ENCODE results near the gene SYCE1L. TPM values are rescaled to one million over a fixed set of nuclear protein-coding genes. Genes with fewer than 3 reads are reported as not detected.

The SYCE1L gene
- total and polyA plus RNA-seq, 5 donors from 2014 or later, result 1.2 to 15.8 (median 3.3) TPM

- Histone ChIP-seq H3K27me3 (ENCODE audit: control insufficient read depth, insufficient read depth, low read length) (no peaks in the 10 kb centered on the region), H3K4me3 (ENCODE audit: low read depth, low read length) (no peak overlapping the region), H3K27ac (ENCODE audit: insufficient read depth, low read length, poor library complexity, severe bottlenecking) (no peak overlapping the region), H3K36me3 (ENCODE audit: control insufficient read depth, insufficient read depth, low read length) (no peaks in the 10 kb centered on the region), H3K4me1 (ENCODE audit: control insufficient read depth, insufficient read depth, low read length, poor library complexity, severe bottlenecking) (no peaks in the 10 kb centered on the region), H3K9me3 (ENCODE audit: control insufficient read depth in 2 of 2, low read length in 2 of 2) (no peaks in the 10 kb centered on the region)
- Mint-ChIP-seq H3K36me3 (no peaks in the 10 kb centered on the region), H3K4me3 (no peak overlapping the region), H3K9me3 (no peaks in the 10 kb centered on the region), H3K27ac (no peak overlapping the region), H3K4me1 (peaks cover 0 to 3% (median under 1%) of the 10 kb centered on the region in 4 donors), H3K27me3 (no peaks in the 10 kb centered on the region)
- DNase-seq (no peak), ATAC-seq (ENCODE audit: low read depth in 2 of 2) (no peak)
Measured at GRCh38 chr16:77220427-77220826, 21.2 kb downstream of the SYCE1L start.

GRCh38 chr16:77221482-77221881 is 22.3 kb downstream of the SYCE1L start:
- H3K4me3 Mint-ChIP-seq, result no peak overlapping the region
- Histone ChIP-seq H3K4me3 (ENCODE audit: low read depth, low read length) (no peak overlapping the region), H3K27me3 (ENCODE audit: control insufficient read depth, insufficient read depth, low read length) (no peaks in the 10 kb centered on the region), H3K27ac (ENCODE audit: insufficient read depth, low read length, poor library complexity, severe bottlenecking) (no peak overlapping the region), H3K36me3 (ENCODE audit: control insufficient read depth, insufficient read depth, low read length) (no peaks in the 10 kb centered on the region), H3K9me3 (ENCODE audit: control insufficient read depth in 2 of 2, low read length in 2 of 2) (no peaks in the 10 kb centered on the region), H3K4me1 (ENCODE audit: control insufficient read depth, insufficient read depth, low read length, poor library complexity, severe bottlenecking) (no peaks in the 10 kb centered on the region)
- no peaks in the 10 kb centered on the region for H3K9me3 Mint-ChIP-seq
- ATAC-seq (ENCODE audit: low read depth in 2 of 2) (no peak), DNase-seq (no peak)
- H3K27ac Mint-ChIP-seq, result no peak overlapping the region
- no peaks in the 10 kb centered on the region for H3K27me3 Mint-ChIP-seq
- peaks cover 0 to 3% (median under 1%) of the 10 kb centered on the region in 4 donors for H3K4me1 Mint-ChIP-seq
- H3K36me3 Mint-ChIP-seq, result no peaks in the 10 kb centered on the region

GRCh38 chr16:77223184-77223583 is 24.0 kb downstream of the SYCE1L start:
- peaks cover 0 to 3% (median under 1%) of the 10 kb centered on the region in 4 donors for H3K4me1 Mint-ChIP-seq
- DNase-seq, result peak in 1 of 3 donors; percentile 43
- H3K36me3 Mint-ChIP-seq, result no peaks in the 10 kb centered on the region
- no peaks in the 10 kb centered on the region for H3K9me3 Mint-ChIP-seq
- Histone ChIP-seq H3K27me3 (ENCODE audit: control insufficient read depth, insufficient read depth, low read length) (no peaks in the 10 kb centered on the region), H3K27ac (ENCODE audit: insufficient read depth, low read length, poor library complexity, severe bottlenecking) (no peak overlapping the region), H3K4me3 (ENCODE audit: low read depth, low read length) (no peak overlapping the region), H3K36me3 (ENCODE audit: control insufficient read depth, insufficient read depth, low read length) (no peaks in the 10 kb centered on the region), H3K4me1 (ENCODE audit: control insufficient read depth, insufficient read depth, low read length, poor library complexity, severe bottlenecking) (no peaks in the 10 kb centered on the region), H3K9me3 (ENCODE audit: control insufficient read depth in 2 of 2, low read length in 2 of 2) (no peaks in the 10 kb centered on the region)
- H3K4me3 Mint-ChIP-seq, result no peak overlapping the region
- ATAC-seq (ENCODE audit: low read depth in 2 of 2), result no peak
- H3K27ac Mint-ChIP-seq, result peak overlapping the region in 1 of 3 donors; percentile 34
- no peaks in the 10 kb centered on the region for H3K27me3 Mint-ChIP-seq

- peaks cover 0 to 3% (median under 1%) of the 10 kb centered on the region in 4 donors for H3K4me1 Mint-ChIP-seq
- H3K36me3 Mint-ChIP-seq, result no peaks in the 10 kb centered on the region
- Histone ChIP-seq H3K27me3 (ENCODE audit: control insufficient read depth, insufficient read depth, low read length) (no peaks in the 10 kb centered on the region), H3K36me3 (ENCODE audit: control insufficient read depth, insufficient read depth, low read length) (no peaks in the 10 kb centered on the region), H3K9me3 (ENCODE audit: control insufficient read depth in 2 of 2, low read length in 2 of 2) (no peaks in the 10 kb centered on the region), H3K27ac (ENCODE audit: insufficient read depth, low read length, poor library complexity, severe bottlenecking) (no peak overlapping the region), H3K4me3 (ENCODE audit: low read depth, low read length) (no peak overlapping the region), H3K4me1 (ENCODE audit: control insufficient read depth, insufficient read depth, low read length, poor library complexity, severe bottlenecking) (no peaks in the 10 kb centered on the region)
- DNase-seq, result no peak
- H3K4me3 Mint-ChIP-seq, result no peak overlapping the region
- H3K27me3 Mint-ChIP-seq, result peaks cover 8% of the 10 kb centered on the region
- H3K9me3 Mint-ChIP-seq, result no peaks in the 10 kb centered on the region
- ATAC-seq (ENCODE audit: low read depth in 2 of 2), result no peak
- no peak overlapping the region for H3K27ac Mint-ChIP-seq
Measured at GRCh38 chr16:77225182-77225581, 26.0 kb downstream of the SYCE1L start.

- Histone ChIP-seq H3K9me3 (ENCODE audit: control insufficient read depth in 2 of 2, low read length in 2 of 2) (no peaks in the 10 kb centered on the region), H3K4me3 (ENCODE audit: low read depth, low read length) (no peak overlapping the region), H3K36me3 (ENCODE audit: control insufficient read depth, insufficient read depth, low read length) (no peaks in the 10 kb centered on the region), H3K4me1 (ENCODE audit: control insufficient read depth, insufficient read depth, low read length, poor library complexity, severe bottlenecking) (no peaks in the 10 kb centered on the region), H3K27me3 (ENCODE audit: control insufficient read depth, insufficient read depth, low read length) (peaks cover 3% of the 10 kb centered on the region), H3K27ac (ENCODE audit: insufficient read depth, low read length, poor library complexity, severe bottlenecking) (no peak overlapping the region)
- no peak overlapping the region for H3K27ac Mint-ChIP-seq
- H3K27me3 Mint-ChIP-seq, result peaks cover 8% of the 10 kb centered on the region
- no peak for DNase-seq
- no peaks in the 10 kb centered on the region for H3K9me3 Mint-ChIP-seq
- ATAC-seq (ENCODE audit: low read depth in 2 of 2), result no peak
- H3K4me1 Mint-ChIP-seq, result peaks cover 0 to 3% (median under 1%) of the 10 kb centered on the region in 4 donors
- H3K36me3 Mint-ChIP-seq, result no peaks in the 10 kb centered on the region
- no peak overlapping the region for H3K4me3 Mint-ChIP-seq
Measured at GRCh38 chr16:77227745-77228144, 28.5 kb downstream of the SYCE1L start.

GRCh38 chr16:77231047-77231446 is 31.8 kb downstream of the SYCE1L start:
- Histone ChIP-seq H3K27ac (ENCODE audit: insufficient read depth, low read length, poor library complexity, severe bottlenecking) (no peak overlapping the region), H3K4me3 (ENCODE audit: low read depth, low read length) (no peak overlapping the region), H3K4me1 (ENCODE audit: control insufficient read depth, insufficient read depth, low read length, poor library complexity, severe bottlenecking) (no peaks in the 10 kb centered on the region), H3K9me3 (ENCODE audit: control insufficient read depth in 2 of 2, low read length in 2 of 2) (no peaks in the 10 kb centered on the region), H3K27me3 (ENCODE audit: control insufficient read depth, insufficient read depth, low read length) (peaks cover 3% of the 10 kb centered on the region), H3K36me3 (ENCODE audit: control insufficient read depth, insufficient read depth, low read length) (no peaks in the 10 kb centered on the region)
- H3K27ac Mint-ChIP-seq, result no peak overlapping the region
- H3K27me3 Mint-ChIP-seq, result peaks cover 13% of the 10 kb centered on the region
- H3K9me3 Mint-ChIP-seq, result no peaks in the 10 kb centered on the region
- H3K4me1 Mint-ChIP-seq, result peaks cover under 1 to 2% (median under 1%) of the 10 kb centered on the region in 4 donors
- H3K36me3 Mint-ChIP-seq, result no peaks in the 10 kb centered on the region
- H3K4me3 Mint-ChIP-seq, result no peak overlapping the region
- no peak for DNase-seq
- ATAC-seq (ENCODE audit: low read depth in 2 of 2), result no peak

GRCh38 chr16:77233799-77234519 is 34.8 kb downstream of the SYCE1L start:
- H3K27ac Mint-ChIP-seq, result no peak overlapping the region
- no peaks in the 10 kb centered on the region for H3K9me3 ChIP-seq (ENCODE audit: control insufficient read depth in 2 of 2, low read length in 2 of 2)

GRCh38 chr16:77234611-77235010 is 35.4 kb downstream of the SYCE1L start:
- H3K36me3 ChIP-seq (ENCODE audit: control insufficient read depth, insufficient read depth, low read length), result no peaks in the 10 kb centered on the region
- no peak for ATAC-seq (ENCODE audit: low read depth in 2 of 2)
- H3K9me3 Mint-ChIP-seq, result no peaks in the 10 kb centered on the region
- H3K4me1 Mint-ChIP-seq, result peaks cover 3 to 6% (median 4%) of the 10 kb centered on the region in 4 donors
- no peaks in the 10 kb centered on the region for H3K9me3 ChIP-seq (ENCODE audit: control insufficient read depth in 2 of 2, low read length in 2 of 2)
- peaks cover 3% of the 10 kb centered on the region for H3K27me3 ChIP-seq (ENCODE audit: control insufficient read depth, insufficient read depth, low read length)
- no peak for DNase-seq
- H3K4me3 Mint-ChIP-seq, result no peak overlapping the region
- H3K4me3 ChIP-seq (ENCODE audit: low read depth, low read length), result no peak overlapping the region
- no peaks in the 10 kb centered on the region for H3K36me3 Mint-ChIP-seq
- H3K27ac ChIP-seq (ENCODE audit: insufficient read depth, low read length, poor library complexity, severe bottlenecking), result no peak overlapping the region
- H3K27ac Mint-ChIP-seq, result no peak overlapping the region
- H3K4me1 ChIP-seq (ENCODE audit: control insufficient read depth, insufficient read depth, low read length, poor library complexity, severe bottlenecking), result peaks cover 3% of the 10 kb centered on the region
- peaks cover 17% of the 10 kb centered on the region for H3K27me3 Mint-ChIP-seq

More at GRCh38 chr16:77233799-77234519, 34.8 kb downstream of the SYCE1L start:
- H3K4me3 ChIP-seq (ENCODE audit: low read depth, low read length), result no peak overlapping the region
- DNase-seq (no peak), ATAC-seq (ENCODE audit: low read depth in 2 of 2) (no peak)
- peaks cover 3% of the 10 kb centered on the region for H3K4me1 ChIP-seq (ENCODE audit: control insufficient read depth, insufficient read depth, low read length, poor library complexity, severe bottlenecking)
- H3K27me3 ChIP-seq (ENCODE audit: control insufficient read depth, insufficient read depth, low read length), result peaks cover 3% of the 10 kb centered on the region
- H3K4me3 Mint-ChIP-seq, result no peak overlapping the region
- peaks cover 3 to 6% (median 4%) of the 10 kb centered on the region in 4 donors for H3K4me1 Mint-ChIP-seq
- no peaks in the 10 kb centered on the region for H3K36me3 ChIP-seq (ENCODE audit: control insufficient read depth, insufficient read depth, low read length)
- H3K27me3 Mint-ChIP-seq, result peaks cover 19% of the 10 kb centered on the region
- no peaks in the 10 kb centered on the region for H3K9me3 Mint-ChIP-seq
- H3K36me3 Mint-ChIP-seq, result no peaks in the 10 kb centered on the region
- H3K27ac ChIP-seq (ENCODE audit: insufficient read depth, low read length, poor library complexity, severe bottlenecking), result no peak overlapping the region
